Naive thymus-derived CD4-positive, alpha-beta T cell (primary cell): ENCODE results near the gene C8G. TPM values are rescaled to one million over a fixed set of nuclear protein-coding genes. Genes with fewer than 3 reads are reported as not detected.

Experiments used
- ATAC-seq: fragments of 150-1000 bp; cut with Tn5 transposase; 2 replicates; pipeline ENCODE4 v1.10.0; 2021; ENCODE audit warnings: mild to moderate bottlenecking, moderate library complexity
- CTCF ChIA-PET: fragments of 350-600 bp; sonication (Branson Sonifier 250); formaldehyde crosslinking; loops from one replicate; lab custom pipeline; 2021; ENCODE audit warnings: antibody characterized with exemption; lab: Charles Lee
- POLR2A ChIA-PET: fragments of 350-600 bp; sonication (Branson Sonifier 250); formaldehyde crosslinking; loops from one replicate; lab custom pipeline; 2021; ENCODE audit warnings: antibody characterized with exemption, inconsistent platforms; lab: Charles Lee
- DNase-seq, 9 donors: peaks; one replicate each; pipeline versions ENCODE4 v3.0.0 to v3.0.0-alpha.2; 2020 to 2022; ENCODE audit warnings: mixed read lengths in 1 of 9
- H3K27ac ChIP-seq: one replicate; pipeline ENCODE4 v1.7.0; 2013; ENCODE audit warnings: mild to moderate bottlenecking, low read depth, low read length, moderate library complexity
- H3K27me3 ChIP-seq, 2 donors: one replicate each; pipeline ENCODE4 v1.7.0; 2013; ENCODE audit warnings: low read length in 2 of 2, mild to moderate bottlenecking in 2 of 2, moderate library complexity in 2 of 2; ENCODE audit not compliant: control insufficient read depth in 2 of 2, insufficient read depth in 2 of 2
- H3K36me3 ChIP-seq, 3 experiments: 1 replicate in 2 of 3; 2 replicates in 1 of 3; pipeline ENCODE4 v1.7.0; 2013; ENCODE audit warnings: low read length in 3 of 3, mild to moderate bottlenecking in 3 of 3, moderate library complexity in 1 of 3; ENCODE audit not compliant: insufficient read depth in 3 of 3, control insufficient read depth in 2 of 3
- H3K4me1 ChIP-seq, 2 donors: one replicate each; pipeline ENCODE4 v1.7.0; 2013; ENCODE audit warnings: low read length in 2 of 2, mild to moderate bottlenecking in 2 of 2, moderate library complexity in 1 of 2; ENCODE audit not compliant: control insufficient read depth in 2 of 2, insufficient read depth in 2 of 2
- H3K4me3 ChIP-seq: 2 replicates; pipeline ENCODE4 v1.7.0; 2013; ENCODE audit warnings: mild to moderate bottlenecking, low read length
- H3K9me3 ChIP-seq, 3 experiments: 1 replicate in 2 of 3; 2 replicates in 1 of 3; pipeline ENCODE4 v1.7.0; 2013; ENCODE audit warnings: low read length in 3 of 3; ENCODE audit not compliant: control insufficient read depth in 2 of 3
- H3K27ac Mint-ChIP-seq, 9 donors: one replicate each; pipeline ENCODE4 v1.8.0; 2020 to 2022; ENCODE audit warnings: mixed read lengths in 9 of 9, mild to moderate bottlenecking in 8 of 9, moderate library complexity in 5 of 9, inconsistent platforms in 2 of 9
- H3K27me3 Mint-ChIP-seq, 5 donors: one replicate each; pipeline ENCODE4 v1.8.0; 2021 to 2022; ENCODE audit warnings: mixed read lengths in 5 of 5, mild to moderate bottlenecking in 1 of 5
- H3K36me3 Mint-ChIP-seq, 5 donors: one replicate each; pipeline ENCODE4 v1.8.0; 2020 to 2022; ENCODE audit warnings: mixed read lengths in 5 of 5, mild to moderate bottlenecking in 3 of 5, inconsistent platforms in 1 of 5
- H3K4me1 Mint-ChIP-seq, 7 donors: one replicate each; pipeline ENCODE4 v1.8.0; 2020 to 2022; ENCODE audit warnings: mixed read lengths in 7 of 7, mild to moderate bottlenecking in 3 of 7, inconsistent platforms in 1 of 7
- H3K4me3 Mint-ChIP-seq, 10 donors: one replicate each; pipeline ENCODE4 v1.8.0; 2020 to 2022; ENCODE audit warnings: mild to moderate bottlenecking in 10 of 10, mixed read lengths in 10 of 10, moderate library complexity in 6 of 10, inconsistent platforms in 2 of 10
- H3K9me3 Mint-ChIP-seq, 11 donors: one replicate each; pipeline ENCODE4 v1.8.0; 2020 to 2022; ENCODE audit warnings: mixed read lengths in 11 of 11, mild to moderate bottlenecking in 4 of 11, inconsistent platforms in 1 of 11, moderate library complexity in 1 of 11
- intact Hi-C, 2 donors: fragments of 100-400 bp; cut with micrococcal nuclease; formaldehyde crosslinking; loops; one replicate each; pipeline ENCODE4 v1.15.1; 2023
- polyA plus RNA-seq, 2 donors: library from polyadenylated mRNA; unstranded; fragments of 300-500 nt; fragmentation: Illumina TruSeq; gene quantifications; one replicate each; pipeline ENCODE4 v1.2.3, GENCODE V29; 2021
- total RNA-seq, 6 experiments: library from RNA in 5 of 6; stranded (reverse) in 5 of 6; gene quantifications; 1 replicate in 5 of 6; 2 replicates in 1 of 6; pipeline ENCODE4 v1.2.3 and lab custom pipeline; 2021 to 2026

C8G gene
- total and polyA plus RNA-seq, 7 experiments from 2014 or later, result 0.77 to 3.6 (median 1.4) TPM; not detected in 2

DNA sequence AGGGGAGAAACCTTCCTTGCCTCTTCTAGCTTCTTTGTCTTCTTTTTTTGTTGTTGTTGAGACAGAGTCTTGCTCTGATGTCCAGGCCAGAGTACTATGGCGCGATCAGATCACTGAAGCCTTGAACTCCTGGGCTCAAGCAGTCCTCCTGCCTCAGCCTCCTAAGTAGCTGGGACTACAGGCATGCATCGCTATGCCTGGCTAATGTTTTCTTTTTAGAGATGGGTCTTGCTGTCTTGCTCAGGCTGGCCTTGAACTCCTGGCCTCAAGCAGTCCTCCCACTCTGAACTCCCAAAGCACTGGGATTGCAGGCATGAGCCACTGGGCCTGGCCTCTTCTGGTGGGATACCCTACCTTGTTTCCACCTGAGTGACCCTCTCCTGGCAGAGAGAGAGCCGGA is 43.8 kb downstream of the C8G start:
- Mint-ChIP-seq H3K9me3 (peaks cover 0 to 1% (median 0%) of the 10 kb centered on the region in 11 donors), H3K27ac (peak overlapping the region in 1 of 9 donors; percentile 24), H3K4me3 (peak overlapping the region in 1 of 10 donors; percentile 23), H3K36me3 (peaks cover 1 to 6% (median 3%) of the 10 kb centered on the region in 5 donors), H3K27me3 (peaks cover 8 to 42% (median 15%) of the 10 kb centered on the region in 5 donors), H3K4me1 (peaks cover 0 to 23% (median 10%) of the 10 kb centered on the region in 7 donors)
- H3K27ac ChIP-seq, result no peak overlapping the region
- H3K4me1 ChIP-seq, result peaks cover 7 to 12% of the 10 kb centered on the region in 2 donors
- intact Hi-C loops, result no loop called here
- ATAC-seq (no peak), DNase-seq (no peak)
- ChIA-PET POLR2A (interaction anchor here (0.6 to 1.3 kb wide), 3 partner anchors 11 to 80 kb away, joined by 3 to 4 read pairs (median 3); no protein-coding TSS in a partner anchor), CTCF (no interaction called here)
- peaks cover 0 to 3% (median 0%) of the 10 kb centered on the region in 3 experiments for H3K36me3 ChIP-seq
- no peaks in the 10 kb centered on the region for H3K27me3 ChIP-seq
- no peaks in the 10 kb centered on the region for H3K9me3 ChIP-seq
- H3K4me3 ChIP-seq, result no peak overlapping the region

DNA sequence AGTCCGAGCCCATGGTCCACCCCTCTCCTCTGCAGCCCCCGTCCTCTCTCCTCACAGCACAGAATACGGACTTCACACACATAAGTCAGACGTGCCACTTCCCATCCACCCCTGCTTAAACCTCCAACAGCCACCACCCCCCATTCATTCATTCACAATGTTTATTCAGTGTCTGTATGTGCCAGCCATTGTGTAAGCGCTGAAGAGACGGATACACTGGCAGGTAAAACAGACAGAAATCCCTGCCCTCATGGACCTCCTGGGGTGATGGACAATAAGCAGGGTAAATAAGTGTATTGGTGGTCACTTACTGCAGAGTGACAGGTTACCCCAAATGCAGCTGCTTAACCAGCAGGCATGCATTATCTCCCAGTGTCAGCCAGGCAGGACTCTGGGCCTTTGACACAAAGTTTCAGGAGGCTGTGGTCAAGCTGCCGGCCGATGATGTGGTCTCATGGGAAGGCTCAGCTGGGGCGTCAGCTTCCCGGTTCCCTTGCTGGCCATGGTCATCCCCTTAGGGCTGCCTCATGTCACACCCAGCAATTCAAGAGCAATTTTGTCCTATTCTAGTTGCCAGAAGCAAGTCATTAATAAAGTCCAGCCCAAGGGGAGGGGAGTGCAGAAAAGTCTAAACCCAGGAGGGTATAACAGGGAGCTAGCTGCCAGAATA is 45.3 kb downstream of the C8G start:
- POLR2A ChIA-PET, result no interaction called here
- intact Hi-C loops, result loop anchor here in 1 of 2 donors (5.0 kb wide), 2 partner anchors 38 to 432 kb away; partner anchors contain the start of genes EXD3, LCN12 and NOXA1

DNA sequence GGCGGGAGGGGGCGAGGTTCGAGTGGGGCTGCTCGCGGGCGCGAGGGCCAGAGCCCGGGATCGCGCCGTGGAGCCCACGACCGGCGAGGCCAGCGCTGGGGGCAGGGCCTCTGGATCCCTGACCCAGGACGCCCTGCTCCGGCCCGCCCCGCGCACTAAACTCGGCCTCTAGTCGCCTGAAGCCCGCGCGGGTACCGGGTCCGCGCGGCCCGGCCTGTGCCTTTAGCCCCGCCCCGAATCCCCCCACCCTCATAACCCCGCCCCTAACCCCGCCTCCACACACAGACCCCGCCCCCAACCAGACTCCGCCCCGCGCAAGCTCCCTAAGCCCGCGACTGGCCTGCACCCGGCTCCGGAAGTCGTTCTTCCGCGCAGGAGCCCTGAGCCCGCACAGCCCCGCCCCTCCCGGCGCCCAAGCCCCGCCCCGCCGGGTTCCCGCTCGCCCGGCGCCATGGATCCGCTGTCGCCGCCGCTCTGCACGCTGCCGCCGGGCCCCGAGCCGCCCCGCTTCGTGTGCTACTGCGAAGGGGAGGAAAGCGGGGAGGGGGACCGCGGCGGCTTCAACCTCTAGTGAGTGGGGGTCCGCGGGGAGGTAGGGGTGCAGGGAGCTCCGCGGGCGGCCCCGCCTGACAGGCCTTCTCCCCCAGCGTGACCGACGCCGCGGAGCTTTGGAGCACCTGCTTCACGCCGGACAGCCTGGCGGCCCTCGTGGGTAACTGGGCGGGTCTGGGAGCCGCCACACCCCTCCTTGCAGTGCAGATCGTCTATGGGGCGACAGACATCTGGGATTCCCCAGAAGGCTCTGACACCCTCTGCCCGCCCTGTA is 47.2 kb downstream of the C8G start, which contains the start of gene PAXX:
Gene PAXX, plus strand, starts transcription at position 430 of the 826 bp plus-strand sequence. Its CDS starts 22 bp downstream, at position 452.
- H3K27ac ChIP-seq, result peak within 1 kb of the TSS; percentile 81
- Mint-ChIP-seq H3K27me3 (peaks cover 5 to 22% (median 5%) of the 10 kb centered on the region in 5 donors), H3K9me3 (peaks cover 0 to 1% (median 0%) of the 10 kb centered on the region in 11 donors), H3K4me1 (peaks cover 0 to 25% (median 15%) of the 10 kb centered on the region in 7 donors), H3K27ac (peak within 1 kb of the TSS; percentile 48 to 89 (median 88)), H3K4me3 (peak within 1 kb of the TSS; percentile 76 to 90 (median 86)), H3K36me3 (peaks cover 0 to 7% (median 0%) of the 10 kb centered on the region in 5 donors)
- no peaks in the 10 kb centered on the region for H3K9me3 ChIP-seq
- CTCF ChIA-PET, result interaction anchor here (0.6 to 2.5 kb wide), 5 partner anchors 11 to 596 kb away, joined by 3 to 8 read pairs (median 3); partner anchors contain the start of gene FUT7
- peak; percentile 90 to 99 (median 93) for DNase-seq
- intact Hi-C loops, result loop anchor here (1.0 to 5.0 kb wide), 16 partner anchors 14 to 509 kb away; partner anchors contain the start of genes ABCA2 (in 1 of the 2), EXD3 (in 1 of the 2), FBXW5 (in 1 of the 2) and LCN12 (in 1 of the 2)
- peak within 1 kb of the TSS; percentile 74 for H3K4me3 ChIP-seq
- H3K36me3 ChIP-seq, result peaks cover 0 to 9% (median 0%) of the 10 kb centered on the region in 3 experiments
- ATAC-seq, result peak; percentile 96
- peaks cover 17 to 23% of the 10 kb centered on the region in 2 donors for H3K4me1 ChIP-seq
- H3K27me3 ChIP-seq, result no peaks in the 10 kb centered on the region
- POLR2A ChIA-PET, result interaction anchor here (0.6 to 2.3 kb wide), 9 partner anchors 11 to 248 kb away, joined by 3 to 6 read pairs (median 4); partner anchors contain the start of genes C8G, FBXW5, MAN1B1 and SAPCD2

More for the DNA sequence above, 45.3 kb downstream of the C8G start:
- peaks cover 0 to 9% (median 0%) of the 10 kb centered on the region in 3 experiments for H3K36me3 ChIP-seq
- no peak overlapping the region for H3K4me3 ChIP-seq
- ATAC-seq (no peak), DNase-seq (no peak)
- Mint-ChIP-seq H3K4me3 (peak overlapping the region; percentile 31 to 90 (median 85)), H3K36me3 (peaks cover 0 to 7% (median 0%) of the 10 kb centered on the region in 5 donors), H3K4me1 (peaks cover 0 to 21% (median 12%) of the 10 kb centered on the region in 7 donors), H3K27me3 (peaks cover 5 to 30% (median 10%) of the 10 kb centered on the region in 5 donors), H3K27ac (peak overlapping the region in 6 of 9 donors; percentile 11 to 79 (median 64)), H3K9me3 (peaks cover 0 to 1% (median 0%) of the 10 kb centered on the region in 11 donors)
- H3K27ac ChIP-seq, result no peak overlapping the region
- H3K4me1 ChIP-seq, result peaks cover 7 to 12% of the 10 kb centered on the region in 2 donors
- H3K27me3 ChIP-seq, result no peaks in the 10 kb centered on the region
- CTCF ChIA-PET, result no interaction called here
- no peaks in the 10 kb centered on the region for H3K9me3 ChIP-seq

DNA sequence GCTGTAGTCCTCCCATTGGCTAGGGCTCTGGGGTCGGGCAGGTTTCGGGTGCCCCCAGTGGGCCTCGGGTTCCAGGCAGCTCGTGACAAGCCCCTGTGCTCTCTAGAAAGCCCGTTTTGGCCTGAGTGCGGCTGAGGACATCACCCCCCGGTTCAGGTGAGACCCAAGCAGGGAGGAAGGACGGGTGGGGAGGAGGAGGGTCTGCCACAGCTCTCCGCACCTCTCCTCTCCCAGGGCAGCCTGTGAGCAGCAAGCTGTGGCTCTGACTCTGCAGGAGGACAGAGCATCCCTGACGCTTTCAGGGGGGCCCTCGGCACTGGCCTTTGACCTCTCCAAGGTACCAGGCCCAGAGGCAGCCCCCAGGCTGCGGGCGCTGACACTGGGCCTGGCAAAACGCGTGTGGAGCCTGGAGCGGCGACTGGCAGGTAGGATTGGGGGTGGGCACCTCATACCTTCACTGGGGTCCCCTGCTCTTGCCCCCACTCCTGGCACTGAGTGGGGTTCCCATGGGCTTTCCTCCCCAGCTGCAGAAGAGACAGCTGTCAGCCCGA is 47.9 kb downstream of the C8G start:
- Histone ChIP-seq H3K27me3 (no peaks in the 10 kb centered on the region), H3K36me3 (peaks cover 0 to 9% (median 0%) of the 10 kb centered on the region in 3 experiments), H3K9me3 (no peaks in the 10 kb centered on the region), H3K4me1 (peaks cover 17 to 30% of the 10 kb centered on the region in 2 donors), H3K4me3 (peak overlapping the region; percentile 74), H3K27ac (peak overlapping the region; percentile 81)
- Mint-ChIP-seq H3K4me3 (peak overlapping the region; percentile 76 to 90 (median 86)), H3K27ac (peak overlapping the region; percentile 48 to 89 (median 79)), H3K27me3 (peaks cover 2 to 19% (median 6%) of the 10 kb centered on the region in 5 donors), H3K36me3 (peaks cover 0 to 7% (median 0%) of the 10 kb centered on the region in 5 donors), H3K9me3 (peaks cover 0 to 1% (median 0%) of the 10 kb centered on the region in 11 donors), H3K4me1 (peaks cover 5 to 29% (median 20%) of the 10 kb centered on the region in 7 donors)
- ChIA-PET POLR2A (interaction anchor here (0.6 to 2.3 kb wide), 6 partner anchors 18 to 202 kb away, joined by 3 to 6 read pairs (median 4); partner anchors contain the start of genes C8G, FBXW5, MAN1B1 and TMEM141), CTCF (interaction anchor here (0.6 to 2.5 kb wide), 5 partner anchors 12 to 597 kb away, joined by 3 to 8 read pairs (median 3); partner anchors contain the start of gene FUT7)
- intact Hi-C loops, result loop anchor here (1.0 to 5.0 kb wide), 16 partner anchors 15 to 510 kb away; partner anchors contain the start of genes ABCA2 (in 1 of the 2), EXD3 (in 1 of the 2), FBXW5 (in 1 of the 2) and LCN12 (in 1 of the 2)
- ATAC-seq (no peak), DNase-seq (no peak)

DNA sequence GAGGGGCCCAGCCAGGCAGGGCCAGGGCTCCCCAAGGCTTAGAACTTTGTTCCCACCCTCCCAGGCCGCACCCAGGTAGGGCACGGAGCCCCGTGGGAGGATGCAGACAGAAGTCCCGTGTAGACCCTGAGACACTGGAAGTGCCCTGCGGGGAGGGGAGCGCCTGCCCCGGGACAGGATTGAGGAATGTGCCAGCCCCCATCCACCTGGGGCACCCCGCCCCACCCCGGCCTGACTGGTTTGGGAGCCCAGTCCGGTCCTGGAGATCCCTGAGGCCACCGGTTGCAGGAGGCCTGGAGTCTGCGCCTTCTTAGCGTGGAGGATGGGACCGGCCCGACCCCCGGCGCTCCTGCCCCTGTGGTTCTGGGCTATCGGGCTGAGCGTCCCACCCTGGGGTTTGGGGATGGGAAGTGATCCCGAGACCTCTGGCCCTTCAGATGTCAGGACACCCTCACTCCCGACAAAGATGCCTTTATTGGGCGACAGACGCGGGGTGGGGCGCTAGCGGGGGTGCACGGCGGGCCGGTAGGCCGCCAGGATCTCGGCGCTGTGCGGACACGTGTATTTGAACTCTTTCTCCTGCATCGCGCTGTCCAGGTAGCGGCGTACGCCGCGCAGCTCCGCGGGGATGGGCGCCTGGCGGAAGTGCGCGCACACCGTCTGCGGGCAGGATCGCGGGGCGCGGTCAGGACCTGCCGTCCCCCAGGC is 49.3 kb downstream of the C8G start:
- peaks cover 0 to 7% (median 0%) of the 10 kb centered on the region in 5 donors for H3K36me3 Mint-ChIP-seq
- H3K36me3 ChIP-seq, result peaks cover 0 to 9% (median 0%) of the 10 kb centered on the region in 3 experiments
- H3K4me3 Mint-ChIP-seq, result peak overlapping the region in 4 of 10 donors; percentile 38 to 89 (median 84)
- no peak for DNase-seq
- H3K27me3 ChIP-seq, result no peaks in the 10 kb centered on the region
- no peaks in the 10 kb centered on the region for H3K9me3 Mint-ChIP-seq
- H3K9me3 ChIP-seq, result no peaks in the 10 kb centered on the region
- no peak overlapping the region for H3K4me3 ChIP-seq
- CTCF ChIA-PET, result no interaction called here
- ATAC-seq, result no peak
- H3K4me1 Mint-ChIP-seq, result peaks cover 10 to 39% (median 25%) of the 10 kb centered on the region in 7 donors
- no peak overlapping the region for H3K27ac Mint-ChIP-seq
- peaks cover 17 to 44% of the 10 kb centered on the region in 2 donors for H3K4me1 ChIP-seq
- H3K27me3 Mint-ChIP-seq, result peaks cover 0 to 16% (median 5%) of the 10 kb centered on the region in 5 donors
- POLR2A ChIA-PET, result interaction anchor here (0.8 to 1.0 kb wide), 2 partner anchors 203 to 266 kb away, joined by 3 read pairs; partner anchors contain the start of gene TMEM141
- intact Hi-C loops, result loop anchor here in 1 of 2 donors (5.0 kb wide), 2 partner anchors 42 to 428 kb away; partner anchors contain the start of genes EXD3, LCN12 and NOXA1
- H3K27ac ChIP-seq, result no peak overlapping the region
